NCI-H2107 treated with DMSO at 0.1 percent for 48 hours (cell line): ENCODE data around the gene DRAM1.

Experiments used
- DNase-seq: peaks from one replicate; lab custom pipeline; 2025; ENCODE audit not compliant: unreplicated experiment; lab: John Stamatoyannopoulos, UW

The DRAM1 gene

GRCh38 chr12:101939856-101940265 is 62.5 kb downstream of the DRAM1 start:
- peak; percentile 38 for DNase-seq

- no peak for DNase-seq
These were observed 63.1 kb downstream of the DRAM1 start for GRCh38 chr12:101940400-101940950.

- DNase-seq, result no peak
These were observed 64.2 kb downstream of the DRAM1 start for GRCh38 chr12:101941306-101942249.

- no peak for DNase-seq
These were observed 64.8 kb downstream of the DRAM1 start for GRCh38 chr12:101942250-101942605.

GRCh38 chr12:101945369-101946232 is 68.2 kb downstream of the DRAM1 start:
- peak; percentile 71 for DNase-seq

GRCh38 chr12:101946233-101946611 is 68.8 kb downstream of the DRAM1 start:
- DNase-seq, result no peak

GRCh38 chr12:101947316-101947715 is 69.9 kb downstream of the DRAM1 start:
- DNase-seq, result no peak

- no peak for DNase-seq
These were observed 71.0 kb downstream of the DRAM1 start for GRCh38 chr12:101948365-101948764.

- DNase-seq, result no peak
These were observed 73.8 kb downstream of the DRAM1 start for GRCh38 chr12:101951002-101951670.

- DNase-seq, result no peak
These were observed 76.7 kb downstream of the DRAM1 start for GRCh38 chr12:101954113-101954512.

GRCh38 chr12:101954676-101955075 is 77.3 kb downstream of the DRAM1 start:
- no peak for DNase-seq

GRCh38 chr12:101957252-101957959 is 80.0 kb downstream of the DRAM1 start:
- DNase-seq, result no peak

- no peak for DNase-seq
These were observed 82.2 kb downstream of the DRAM1 start for GRCh38 chr12:101959607-101960006.

- DNase-seq, result no peak
These were observed 85.1 kb downstream of the DRAM1 start for GRCh38 chr12:101962486-101962885.

GRCh38 chr12:101963697-101964096 is 86.3 kb downstream of the DRAM1 start:
- no peak for DNase-seq

- DNase-seq, result no peak
These were observed 89.1 kb downstream of the DRAM1 start for GRCh38 chr12:101966496-101966895.

- DNase-seq, result no peak
These were observed 90.1 kb downstream of the DRAM1 start for GRCh38 chr12:101967506-101967905.

GRCh38 chr12:101968770-101969169 is 91.4 kb downstream of the DRAM1 start:
- no peak for DNase-seq
